Measurements from ENCODE around the gene STX2. TPM values are rescaled to one million over a fixed set of nuclear protein-coding genes. Genes with fewer than 3 reads are reported as not detected.

STX2 gene
- total RNA-seq, 2 donors from 2014 or later: 18.2 to 20.2 TPM

DNA sequence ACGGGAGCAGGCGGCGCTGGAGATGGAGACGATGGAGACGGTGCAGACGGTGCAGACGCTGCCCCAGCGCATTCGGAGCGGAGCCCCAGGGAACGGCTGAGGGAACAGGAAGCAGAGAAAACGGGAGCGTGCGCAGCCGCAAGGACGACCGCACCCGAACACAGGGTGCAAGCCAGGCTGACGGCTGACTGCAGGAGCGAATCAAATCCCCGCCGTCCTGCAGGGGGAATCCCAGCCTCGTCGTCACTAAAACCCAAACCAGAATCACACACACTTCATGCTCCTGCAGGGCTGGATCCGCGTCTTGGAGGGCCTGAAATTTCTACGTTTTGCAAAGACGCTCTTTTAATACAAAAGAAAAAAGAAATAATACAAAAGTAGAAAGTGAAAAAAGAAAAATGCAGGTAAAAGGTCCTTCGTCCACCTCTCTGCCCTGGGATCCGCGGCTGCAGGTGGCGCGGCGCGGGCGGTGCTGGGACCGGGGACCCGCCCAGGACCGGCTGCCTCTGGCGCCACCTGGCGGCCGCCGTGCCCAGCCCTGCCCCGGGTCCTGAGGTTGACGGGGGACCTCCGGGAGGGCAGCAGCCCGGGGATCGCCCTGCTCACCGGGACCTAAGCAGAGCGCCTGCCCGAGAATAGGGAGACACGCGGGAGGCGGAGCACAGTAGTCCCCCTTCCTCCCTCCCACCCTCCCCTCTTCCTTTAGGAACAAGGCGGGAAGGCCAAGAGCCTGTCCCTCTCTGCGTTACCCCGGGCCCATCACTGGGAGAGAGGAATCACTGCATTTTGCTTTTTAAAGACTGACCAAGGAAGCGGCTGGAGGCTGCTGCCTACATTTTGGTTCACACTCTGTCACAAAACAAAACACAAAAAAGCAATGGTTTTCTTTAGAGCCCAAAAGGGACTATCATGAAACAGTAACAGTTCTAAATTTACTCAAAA is 20.1 kb downstream of the STX2 start:
- H3K4me1 ChIP-seq (ENCODE audit: control insufficient read depth, insufficient read depth, low read length): peaks cover 6% of the 10 kb centered on the region
- no peak overlapping the region for H3K27ac ChIP-seq (ENCODE audit: low read depth, low read length)
- peak; percentile 98 for DNase-seq
- Mint-ChIP-seq H3K4me1 (peaks cover 14% of the 10 kb centered on the region), H3K36me3 (ENCODE audit: low read depth) (peaks cover 28% of the 10 kb centered on the region), H3K27ac (peak overlapping the region; percentile 64), H3K4me3 (peak overlapping the region; percentile 55), H3K27me3 (ENCODE audit: insufficient read depth) (no peaks in the 10 kb centered on the region), H3K9me3 (no peaks in the 10 kb centered on the region)
- H3K36me3 ChIP-seq (ENCODE audit: control insufficient read depth, insufficient read depth, low read length): peaks cover 33% of the 10 kb centered on the region
- H3K9ac ChIP-seq (ENCODE audit: extremely low read depth, low read length, poor library complexity, severe bottlenecking): no peak overlapping the region
- no peaks in the 10 kb centered on the region for H3K27me3 ChIP-seq (ENCODE audit: control insufficient read depth, insufficient read depth, low read length, poor library complexity, severe bottlenecking)
- H3K4me3 ChIP-seq (ENCODE audit: low read length): no peak overlapping the region
- no peaks in the 10 kb centered on the region for H3K9me3 ChIP-seq (ENCODE audit: control insufficient read depth, low read length)
- WGBS, 2 experiments (ENCODE audit: insufficient coverage in 1 of 2, insufficient read length in 1 of 2): 51 to 94% methylated on average over 20 to 54 of the region's 58 CpGs
- TF ChIP-seq, protein P1, sequence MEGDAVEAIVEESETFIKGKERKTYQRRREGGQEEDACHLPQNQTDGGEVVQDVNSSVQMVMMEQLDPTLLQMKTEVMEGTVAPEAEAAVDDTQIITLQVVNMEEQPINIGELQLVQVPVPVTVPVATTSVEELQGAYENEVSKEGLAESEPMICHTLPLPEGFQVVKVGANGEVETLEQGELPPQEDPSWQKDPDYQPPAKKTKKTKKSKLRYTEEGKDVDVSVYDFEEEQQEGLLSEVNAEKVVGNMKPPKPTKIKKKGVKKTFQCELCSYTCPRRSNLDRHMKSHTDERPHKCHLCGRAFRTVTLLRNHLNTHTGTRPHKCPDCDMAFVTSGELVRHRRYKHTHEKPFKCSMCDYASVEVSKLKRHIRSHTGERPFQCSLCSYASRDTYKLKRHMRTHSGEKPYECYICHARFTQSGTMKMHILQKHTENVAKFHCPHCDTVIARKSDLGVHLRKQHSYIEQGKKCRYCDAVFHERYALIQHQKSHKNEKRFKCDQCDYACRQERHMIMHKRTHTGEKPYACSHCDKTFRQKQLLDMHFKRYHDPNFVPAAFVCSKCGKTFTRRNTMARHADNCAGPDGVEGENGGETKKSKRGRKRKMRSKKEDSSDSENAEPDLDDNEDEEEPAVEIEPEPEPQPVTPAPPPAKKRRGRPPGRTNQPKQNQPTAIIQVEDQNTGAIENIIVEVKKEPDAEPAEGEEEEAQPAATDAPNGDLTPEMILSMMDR (conservative IDR thresholded peaks at IDR 0.05): peak; percentile 99

DNA sequence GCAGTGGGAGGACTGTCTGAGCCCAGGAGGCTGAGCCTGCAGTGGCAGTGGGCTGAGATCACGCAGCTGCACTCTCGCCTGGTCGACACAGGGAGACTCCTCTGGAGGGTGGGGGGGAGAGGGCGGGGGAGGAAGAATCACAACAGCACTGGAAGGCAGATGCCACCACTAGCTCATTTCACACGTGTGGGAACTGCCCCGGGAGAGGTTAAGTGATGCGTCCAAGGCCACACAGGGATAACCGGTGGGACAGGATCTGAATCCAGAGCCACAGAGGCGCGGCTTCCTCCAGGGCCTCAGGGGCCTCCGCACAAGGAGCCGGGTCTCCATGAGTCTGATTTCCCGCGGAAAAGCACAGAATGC is 20.8 kb downstream of the STX2 start:
- Histone ChIP-seq H3K27ac (ENCODE audit: low read depth, low read length) (no peak overlapping the region), H3K36me3 (ENCODE audit: control insufficient read depth, insufficient read depth, low read length) (peaks cover 29% of the 10 kb centered on the region), H3K27me3 (ENCODE audit: control insufficient read depth, insufficient read depth, low read length, poor library complexity, severe bottlenecking) (no peaks in the 10 kb centered on the region), H3K4me1 (ENCODE audit: control insufficient read depth, insufficient read depth, low read length) (peaks cover 6% of the 10 kb centered on the region), H3K4me3 (ENCODE audit: low read length) (no peak overlapping the region), H3K9ac (ENCODE audit: extremely low read depth, low read length, poor library complexity, severe bottlenecking) (no peak overlapping the region), H3K9me3 (ENCODE audit: control insufficient read depth, low read length) (no peaks in the 10 kb centered on the region)
- H3K4me3 Mint-ChIP-seq: peak overlapping the region; percentile 55
- 92 to 94% methylated on average over 10 to 14 of the region's 14 CpGs for WGBS, 2 experiments (ENCODE audit: insufficient coverage in 1 of 2, insufficient read length in 1 of 2)
- TF ChIP-seq, protein P1 (conservative IDR thresholded peaks at IDR 0.05): no peak
- no peaks in the 10 kb centered on the region for H3K27me3 Mint-ChIP-seq (ENCODE audit: insufficient read depth)
- no peaks in the 10 kb centered on the region for H3K9me3 Mint-ChIP-seq
- no peak for DNase-seq
- peak overlapping the region; percentile 64 for H3K27ac Mint-ChIP-seq
- H3K36me3 Mint-ChIP-seq (ENCODE audit: low read depth): peaks cover 23% of the 10 kb centered on the region
- peaks cover 14% of the 10 kb centered on the region for H3K4me1 Mint-ChIP-seq

DNA sequence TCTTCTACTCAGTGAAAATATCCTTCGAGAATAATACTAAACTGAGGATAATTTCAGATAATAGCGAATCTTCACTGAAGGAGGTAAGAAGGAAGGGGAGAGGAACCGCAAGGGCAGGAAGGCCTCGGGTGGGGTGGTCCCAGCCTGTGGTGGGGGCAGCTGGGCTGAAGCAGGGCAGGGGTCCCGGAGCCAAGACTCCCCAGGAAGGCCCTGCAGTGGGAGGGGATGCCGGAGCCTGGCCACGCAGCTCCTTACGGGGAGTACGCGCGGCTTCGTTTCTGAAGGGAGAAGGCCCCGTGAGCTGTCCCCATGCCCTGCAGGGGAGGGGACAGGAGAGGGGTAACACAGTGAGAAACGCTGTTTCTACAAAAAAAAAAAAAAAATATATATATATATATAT is 21.2 kb downstream of the STX2 start:
- Mint-ChIP-seq H3K27ac (no peak overlapping the region), H3K4me1 (peaks cover 14% of the 10 kb centered on the region), H3K27me3 (ENCODE audit: insufficient read depth) (no peaks in the 10 kb centered on the region), H3K9me3 (no peaks in the 10 kb centered on the region), H3K36me3 (ENCODE audit: low read depth) (peaks cover 20% of the 10 kb centered on the region), H3K4me3 (no peak overlapping the region)
- Histone ChIP-seq H3K4me3 (ENCODE audit: low read length) (no peak overlapping the region), H3K27me3 (ENCODE audit: control insufficient read depth, insufficient read depth, low read length, poor library complexity, severe bottlenecking) (no peaks in the 10 kb centered on the region), H3K9me3 (ENCODE audit: control insufficient read depth, low read length) (no peaks in the 10 kb centered on the region), H3K9ac (ENCODE audit: extremely low read depth, low read length, poor library complexity, severe bottlenecking) (no peak overlapping the region), H3K36me3 (ENCODE audit: control insufficient read depth, insufficient read depth, low read length) (peaks cover 29% of the 10 kb centered on the region), H3K27ac (ENCODE audit: low read depth, low read length) (no peak overlapping the region), H3K4me1 (ENCODE audit: control insufficient read depth, insufficient read depth, low read length) (peaks cover 6% of the 10 kb centered on the region)
- 97 to 100% methylated on average over 1 to 12 of the region's 14 CpGs for WGBS, 2 experiments (ENCODE audit: insufficient coverage in 1 of 2, insufficient read length in 1 of 2)
- DNase-seq: no peak
- TF ChIP-seq, protein P1 (conservative IDR thresholded peaks at IDR 0.05): no peak

All from endodermal cell (in vitro differentiated cells).